IMR-90 (cell line): ENCODE data around the gene NOD2. TPM values are rescaled to one million over a fixed set of nuclear protein-coding genes. Genes with fewer than 3 reads are reported as not detected.

Experiments
- ATAC-seq: fragments of 200-7000 bp; cut with Tn5 transposase; 2 replicates; pipeline ENCODE4 v1.9.1; 2020; ENCODE audit warnings: low read depth, mild to moderate bottlenecking, moderate library complexity
- BruUV-seq: library from RNA; stranded (reverse); fragments of 400-500 nt; replicated peaks from 2 replicates; lab custom pipeline; 2021; lab: Mats Ljungman, UMichigan
- CTCF ChIA-PET: fragments of 300-600 bp; formaldehyde crosslinking; extraction: SDS; loops from one replicate; lab custom pipeline; 2021; ENCODE audit warnings: antibody characterized with exemption; lab: Yijun Ruan, JAX
- POLR2A ChIA-PET: fragments of 300-600 bp; sonication (Branson Sonifier 250); formaldehyde crosslinking; loops from one replicate; lab custom pipeline; 2022; ENCODE audit warnings: antibody characterized with exemption; ENCODE audit not compliant: unreplicated experiment; lab: Charles Lee
- DNase-seq: peaks from one replicate; pipeline ENCODE4 v3.0.0; 2013
- H2AFZ ChIP-seq: replicated peaks from 2 replicates; pipeline ENCODE3; 2013; ENCODE audit warnings: low read length, mild to moderate bottlenecking; ENCODE audit not compliant: poor library complexity
- H2AK5ac ChIP-seq: 2 replicates; pipeline ENCODE4 v1.6.1; 2013; ENCODE audit warnings: low read depth, low read length, inconsistent platforms
- H2AK9ac ChIP-seq: replicated peaks from 2 replicates; pipeline ENCODE3; 2013; ENCODE audit warnings: mild to moderate bottlenecking, low read depth, low read length, moderate library complexity; ENCODE audit not compliant: poor library complexity
- H2BK120ac ChIP-seq: 2 replicates; pipeline ENCODE4 v1.6.1; 2013; ENCODE audit warnings: low read depth, low read length, inconsistent platforms
- H2BK15ac ChIP-seq: 3 replicates; pipeline ENCODE4 v1.6.1; 2013; ENCODE audit warnings: low read depth, low read length, inconsistent platforms
- H2BK20ac ChIP-seq: 2 replicates; pipeline ENCODE4 v1.6.1; 2013; ENCODE audit warnings: low read depth, mild to moderate bottlenecking, inconsistent platforms, low read length, moderate library complexity
- H2BK5ac ChIP-seq: 2 replicates; pipeline ENCODE4 v1.6.1; 2013; ENCODE audit warnings: mild to moderate bottlenecking, low read depth, low read length, inconsistent platforms; ENCODE audit not compliant: poor library complexity, severe bottlenecking
- H3K14ac ChIP-seq: replicated peaks from 2 replicates; pipeline ENCODE4 v1.6.1; 2013; ENCODE audit warnings: low read depth, low read length, inconsistent platforms
- H3K18ac ChIP-seq: 2 replicates; pipeline ENCODE4 v1.6.1; 2013; ENCODE audit warnings: low read depth, low read length, control low read depth
- H3K23ac ChIP-seq: 2 replicates; pipeline ENCODE4 v1.6.1; 2013; ENCODE audit warnings: low read depth, low read length, inconsistent platforms
- H3K27ac ChIP-seq: 2 replicates; pipeline ENCODE4 v1.5.1; 2013; ENCODE audit warnings: mild to moderate bottlenecking, control low read depth, low read length; ENCODE audit not compliant: insufficient read depth
- H3K27me3 ChIP-seq: 2 replicates; pipeline ENCODE4 v1.6.1; 2013; ENCODE audit warnings: low read length; ENCODE audit not compliant: control insufficient read depth, insufficient read depth
- H3K36me3 ChIP-seq: 2 replicates; pipeline ENCODE4 v1.6.1; 2013; ENCODE audit warnings: low read length, mixed read lengths; ENCODE audit not compliant: control insufficient read depth, insufficient read depth
- H3K4ac ChIP-seq: 2 replicates; pipeline ENCODE4 v1.6.1; 2013; ENCODE audit warnings: low read depth, low read length, inconsistent platforms
- H3K4me1 ChIP-seq: 2 replicates; pipeline ENCODE4 v1.6.1; 2013; ENCODE audit warnings: low read length, mixed read lengths; ENCODE audit not compliant: control insufficient read depth, insufficient read depth
- H3K4me2 ChIP-seq: 2 replicates; pipeline ENCODE4 v1.6.1; 2013; ENCODE audit warnings: low read depth, mild to moderate bottlenecking, control low read depth, low read length, moderate library complexity
- H3K4me3 ChIP-seq: 2 replicates; pipeline ENCODE4 v1.5.1; 2013; ENCODE audit warnings: low read depth, mild to moderate bottlenecking, control low read depth, low read length, moderate library complexity; ENCODE audit not compliant: insufficient read depth
- H3K56ac ChIP-seq: 2 replicates; pipeline ENCODE4 v1.6.1; 2013; ENCODE audit warnings: low read length, inconsistent platforms; ENCODE audit not compliant: insufficient read depth; ENCODE audit errors: extremely low read depth
- H3K79me1 ChIP-seq, 2 experiments: 2 replicates each; pipeline ENCODE4 v1.6.1; 2013; ENCODE audit warnings: low read length in 2 of 2, inconsistent platforms in 1 of 2, low read depth in 1 of 2
- H3K9ac ChIP-seq: 2 replicates; pipeline ENCODE4 v1.6.1; 2013; ENCODE audit warnings: low read depth, low read length, control low read depth
- H3K9me1 ChIP-seq: 2 replicates; pipeline ENCODE4 v1.6.1; 2013; ENCODE audit warnings: low read length, inconsistent platforms; ENCODE audit not compliant: insufficient read depth
- H3K9me3 ChIP-seq: 2 replicates; pipeline ENCODE4 v1.6.1; 2013; ENCODE audit warnings: low read length; ENCODE audit not compliant: control insufficient read depth, insufficient read depth
- H4K20me1 ChIP-seq: 2 replicates; pipeline ENCODE4 v1.6.1; 2013; ENCODE audit warnings: low read length, inconsistent platforms; ENCODE audit not compliant: insufficient read depth
- H4K5ac ChIP-seq: 2 replicates; pipeline ENCODE4 v1.6.1; 2013; ENCODE audit warnings: mild to moderate bottlenecking, low read depth, low read length, control low read depth
- H4K8ac ChIP-seq, 2 experiments: 2 replicates each; pipeline ENCODE4 v1.6.1; 2013; ENCODE audit warnings: low read depth in 2 of 2, low read length in 2 of 2, control low read depth in 1 of 2, inconsistent platforms in 1 of 2
- H4K91ac ChIP-seq: 2 replicates; pipeline ENCODE4 v1.6.1; 2013; ENCODE audit warnings: low read depth, low read length, inconsistent platforms; ENCODE audit not compliant: insufficient read depth
- BHLHE40 ChIP-seq: fragments of 150-350 bp; IDR thresholded peaks from 2 replicates; pipeline ENCODE4 v1.6.1; 2016; ENCODE audit warnings: mild to moderate bottlenecking, low read depth, low read length
- CEBPB ChIP-seq: IDR thresholded peaks from 2 replicates; pipeline ENCODE4 v1.6.1; 2012; ENCODE audit warnings: low read depth, low read length, improper control_type of control experiment
- CHD1 ChIP-seq: IDR thresholded peaks from 2 replicates; pipeline ENCODE4 v1.6.1; 2012; ENCODE audit warnings: low read depth, low read length, improper control_type of control experiment
- CTCF ChIP-seq: conservative IDR thresholded peaks from 2 replicates; pipeline ENCODE4 v1.5.1; 2012; ENCODE audit warnings: mild to moderate bottlenecking, low read depth, low read length, improper control_type of control experiment
- ELK1 ChIP-seq: fragments of 150-350 bp; IDR thresholded peaks from 2 replicates; pipeline ENCODE4 v1.6.1; 2016; ENCODE audit warnings: low read depth, mild to moderate bottlenecking, low read length, moderate library complexity, borderline replicate concordance
- FOS ChIP-seq: fragments of 150-350 bp; IDR thresholded peaks from 2 replicates; pipeline ENCODE4 v1.6.1; 2016; ENCODE audit warnings: low read depth, low read length
- MAFK ChIP-seq: IDR thresholded peaks from 2 replicates; pipeline ENCODE4 v1.6.1; 2012; ENCODE audit warnings: low read depth, low read length, improper control_type of control experiment
- MAZ ChIP-seq: IDR thresholded peaks from 2 replicates; pipeline ENCODE4 v1.6.1; 2012; ENCODE audit warnings: low read depth, mild to moderate bottlenecking, low read length, improper control_type of control experiment, moderate library complexity, borderline replicate concordance
- MXI1 ChIP-seq: IDR thresholded peaks from 2 replicates; pipeline ENCODE4 v1.6.1; 2012; ENCODE audit warnings: low read depth, mild to moderate bottlenecking, low read length, moderate library complexity, borderline replicate concordance
- NFE2L2 ChIP-seq: fragments of 150-350 bp; IDR thresholded peaks from 2 replicates; pipeline ENCODE4 v1.6.1; 2016; ENCODE audit warnings: low read depth, mild to moderate bottlenecking, low read length
- POLR2A ChIP-seq: IDR thresholded peaks from 2 replicates; pipeline ENCODE4 v1.6.1; 2012; ENCODE audit warnings: mild to moderate bottlenecking, low read depth, low read length
- RAD21 ChIP-seq: IDR thresholded peaks from 2 replicates; pipeline ENCODE4 v1.6.1; 2012; ENCODE audit warnings: low read length, improper control_type of control experiment
- RCOR1 ChIP-seq: IDR thresholded peaks from 2 replicates; pipeline ENCODE4 v1.6.1; 2012; ENCODE audit warnings: mild to moderate bottlenecking, low read length, improper control_type of control experiment; ENCODE audit not compliant: insufficient replicate concordance
- RFX5 ChIP-seq: IDR thresholded peaks from 2 replicates; pipeline ENCODE4 v1.8.0; 2012; ENCODE audit warnings: low read depth, mild to moderate bottlenecking, low read length, moderate library complexity
- SMC3 ChIP-seq: fragments of 150-350 bp; IDR thresholded peaks from 2 replicates; pipeline ENCODE4 v1.6.1; 2016; ENCODE audit warnings: low read depth, mild to moderate bottlenecking, antibody characterized with exemption, low read length, moderate library complexity
- USF2 ChIP-seq: fragments of 150-350 bp; IDR thresholded peaks from 2 replicates; pipeline ENCODE4 v1.6.1; 2017; ENCODE audit warnings: mild to moderate bottlenecking, antibody characterized with exemption, low read length, low read depth
- WGBS, 2 experiments: methylation state at CpG; one replicate each; pipeline versions ENCODE4 v1.1.5 to v1.1.7; 2013; ENCODE audit warnings: missing lambda C conversion rate in 2 of 2; ENCODE audit not compliant: insufficient read length in 1 of 2; ENCODE audit errors: extremely low coverage in 2 of 2; 5-methylcytosine and 5-hydroxymethylcytosine counted together
- dilution Hi-C: fragments of 300-500 bp; cut with HindIII; formaldehyde crosslinking; loops from one replicate; pipeline ENCODE4 v1.14.3; 2018; ENCODE audit warnings: low sequenced_read_pairs; ENCODE audit not compliant: unreplicated experiment
- in situ Hi-C: fragments of 300-500 bp; cut with MboI; formaldehyde crosslinking; loops from 3 replicates; pipeline ENCODE4 v1.14.3; 2019; ENCODE audit warnings: low sequenced_read_pairs, inconsistent platforms, mixed read lengths
- intact Hi-C: fragments of 100-400 bp; cut with micrococcal nuclease; formaldehyde crosslinking; loops from 2 replicates; pipeline ENCODE4 v1.10.0; 2022
- polyA plus RNA-seq, 3 experiments: library from polyadenylated mRNA; depleted of rRNA; stranded (reverse); fragments of >200 nt; gene quantifications; 2 replicates each; pipeline ENCODE4 v1.2.3, GENCODE V29; 2012; ENCODE audit warnings: low replicate concordance in 1 of 3
- total RNA-seq: library from RNA; depleted of rRNA; stranded (reverse); fragments of >200 nt; gene quantifications from 2 replicates; pipeline ENCODE4 v1.2.3, GENCODE V29; 2012

NOD2 gene
- total and polyA plus RNA-seq, 2 of the 4 experiments (the other 2 are of a cell fraction): not detected

GRCh38 chr16:50702725-50703124, 9.3 kb downstream of the NOD2 start:
- POLR2A ChIA-PET: no interaction called here
- H2BK5ac ChIP-seq: no peak overlapping the region

More at GRCh38 chr16:50702725-50703124, 9.3 kb downstream of the NOD2 start:
- no peak overlapping the region for H3K27ac ChIP-seq
- no peak overlapping the region for H3K18ac ChIP-seq
- intact Hi-C loops (no loop called here), in situ Hi-C loops (no loop called here), dilution Hi-C loops (no loop called here)
- no TSS peak for BruUV-seq
- H2AK5ac ChIP-seq: no peak overlapping the region
- H3K4me1 ChIP-seq: no peaks in the 10 kb centered on the region
- no peak overlapping the region for H3K4ac ChIP-seq
- H3K36me3 ChIP-seq: no peaks in the 10 kb centered on the region
- CTCF ChIA-PET: no interaction called here
- H2BK15ac ChIP-seq: no peak overlapping the region
- DNase-seq (no peak), ATAC-seq (no peak)
- no peak overlapping the region for H3K9ac ChIP-seq
- H3K56ac ChIP-seq: no peak overlapping the region
- H3K23ac ChIP-seq: no peak overlapping the region
- H4K91ac ChIP-seq: no peak overlapping the region
- H3K4me2 ChIP-seq: no peak overlapping the region
- H4K5ac ChIP-seq: no peak overlapping the region
- no peaks in the 10 kb centered on the region for H3K9me1 ChIP-seq
- no peak overlapping the region for H2BK20ac ChIP-seq
- no peak overlapping the region for H2BK120ac ChIP-seq
- no peak overlapping the region for H3K14ac ChIP-seq
- H2AFZ ChIP-seq: no peak overlapping the region
- H3K9me3 ChIP-seq: peaks cover 6% of the 10 kb centered on the region; the same call in 1 of the 2 replicates
- no peaks in the 10 kb centered on the region for H4K20me1 ChIP-seq
- WGBS, 2 experiments: no CpG with 5 or more reads among the region's 3 CpGs
- TF ChIP-seq BHLHE40 (no peak), SMC3 (no peak), NFE2L2 (no peak), RAD21 (no peak), RFX5 (no peak), CEBPB (no peak), ELK1 (no peak), FOS (no peak), POLR2A (no peak), MAZ (no peak), RCOR1 (no peak), MXI1 (no peak), MAFK (no peak), CTCF (no peak), CHD1 (no peak), USF2 (no peak)
- H3K27me3 ChIP-seq: no peaks in the 10 kb centered on the region; the same call in 1 of the 2 replicates
- H4K8ac ChIP-seq: no peak overlapping the region
- H2AK9ac ChIP-seq: no peak overlapping the region
- no peaks in the 10 kb centered on the region for H3K79me1 ChIP-seq
- no peak overlapping the region for H3K4me3 ChIP-seq
